Gastrocnemius medialis (tissue), 4 donors: Measurements from ENCODE around the gene PWWP2B. TPM values are rescaled to one million over a fixed set of nuclear protein-coding genes. Genes with fewer than 3 reads are reported as not detected.

Experiments used
- ATAC-seq, 2 donors: fragments of 150-250 bp; one replicate each; pipeline ENCODE4 v1.9.1; 2016
- DNase-seq, 2 donors: peaks; one replicate each; pipeline ENCODE4 v3.0.0-alpha.2; 2019
- H3K27ac ChIP-seq, 4 donors: fragments of 200-600 bp; sonication (generic); 1 replicate in 1 of 4; 2 replicates in 3 of 4; pipeline ENCODE4 v1.5.1; 2016 to 2018; ENCODE audit warnings: mild to moderate bottlenecking in 2 of 4, moderate library complexity in 1 of 4
- H3K27me3 ChIP-seq, 3 donors: fragments of 200-600 bp; sonication (generic) in 2 of 3; 1 replicate in 1 of 3; 2 replicates in 2 of 3; pipeline versions ENCODE4 v1.5.1 to v1.6.0; 2016 to 2019; ENCODE audit warnings: mild to moderate bottlenecking in 1 of 3, moderate library complexity in 1 of 3
- H3K36me3 ChIP-seq, 2 donors: fragments of 200-600 bp; sonication (generic) in 1 of 2; one replicate each; pipeline ENCODE4 v1.5.1; 2017 to 2018
- H3K4me1 ChIP-seq, 2 donors: fragments of 200-600 bp; sonication (generic) in 1 of 2; one replicate each; pipeline ENCODE4 v1.5.1; 2016 to 2017; ENCODE audit warnings: mild to moderate bottlenecking in 2 of 2
- H3K4me3 ChIP-seq, 4 donors: fragments of 200-600 bp; sonication (generic) in 3 of 4; 1 replicate in 1 of 4; 2 replicates in 3 of 4; pipeline ENCODE4 v1.5.1; 2016 to 2019; ENCODE audit warnings: mild to moderate bottlenecking in 2 of 4
- H3K9me3 ChIP-seq, 3 donors: fragments of 200-600 bp; sonication (generic) in 2 of 3; 1 replicate in 1 of 3; 2 replicates in 2 of 3; pipeline ENCODE4 v1.5.1; 2016 to 2019
- POLR2A ChIP-seq, 2 donors: fragments of 450-650 bp; IDR thresholded peaks; one replicate each; pipeline ENCODE4 v1.6.1; 2017; ENCODE audit warnings: antibody characterized with exemption in 2 of 2, mild to moderate bottlenecking in 2 of 2, moderate library complexity in 2 of 2
- in situ Hi-C, 4 donors: fragments of 200-750 bp; cut with MboI; loops; one replicate each; pipeline versions ENCODE4 v1.15.0 to v1.8.0; 2017; ENCODE audit warnings: low sequenced_read_pairs in 4 of 4
- intact Hi-C: fragments of 100-400 bp; cut with DNase I; formaldehyde crosslinking; loops from one replicate; pipeline ENCODE4 v1.15.1; 2023; ENCODE audit warnings: low total_unique reads
- total RNA-seq, 4 donors: library from RNA; depleted of rRNA; stranded (reverse); fragments of >200 nt; gene quantifications; one replicate each; pipeline versions ENCODE4 v1.1.0 to v1.2.3, GENCODE V29; 2016
- TF ChIP-seq, protein P1 (sequence below), 5 experiments: fragments of 450-650 bp in 3 of 5; fragments of 200-600 bp in 2 of 5; sonication (generic) in 2 of 5; IDR thresholded peaks in 4 of 5; conservative IDR thresholded peaks in 1 of 5; 1 replicate in 4 of 5; 2 replicates in 1 of 5; pipeline ENCODE4 v1.5.1; 2016 to 2019; ENCODE audit warnings: antibody characterized with exemption in 5 of 5, mild to moderate bottlenecking in 3 of 5, moderate library complexity in 3 of 5

Gene PWWP2B
- total RNA-seq, 4 donors from 2014 or later: 22.7 to 30.9 (median 24.4) TPM

DNA sequence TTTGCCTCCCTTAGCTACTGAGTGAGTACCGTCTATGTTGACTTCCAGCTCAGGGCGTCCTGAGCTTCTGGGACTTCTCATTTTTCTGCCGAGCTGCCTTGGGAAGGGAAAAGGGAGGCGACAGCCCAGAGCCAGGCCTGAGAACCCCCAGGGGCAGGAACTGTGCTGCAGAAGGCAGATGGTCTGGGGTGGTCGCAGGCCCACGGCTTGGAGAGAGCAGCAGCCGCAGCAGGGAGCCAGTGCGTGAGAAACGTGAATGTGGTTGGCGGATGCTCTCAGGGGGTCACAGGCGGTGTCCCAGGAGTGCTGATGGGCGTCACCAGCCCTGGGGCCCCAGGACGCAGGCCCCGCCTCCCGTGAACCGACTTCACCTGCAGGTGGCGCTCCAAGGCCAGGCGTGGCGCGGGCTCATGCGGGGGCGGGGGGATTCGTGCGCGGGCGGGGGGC is 9.2 kb upstream of the PWWP2B start:
- Histone ChIP-seq H3K4me1 (peaks cover 0 to 10% of the 10 kb centered on the region in 2 donors), H3K27ac (peak overlapping the region in 2 of 4 donors; percentile 26 to 57), H3K36me3 (no peaks in the 10 kb centered on the region), H3K27me3 (no peaks in the 10 kb centered on the region), H3K9me3 (no peaks in the 10 kb centered on the region), H3K4me3 (no peak overlapping the region)
- ATAC-seq: peak in 1 of 2 donors; percentile 45
- TF ChIP-seq, protein P1, sequence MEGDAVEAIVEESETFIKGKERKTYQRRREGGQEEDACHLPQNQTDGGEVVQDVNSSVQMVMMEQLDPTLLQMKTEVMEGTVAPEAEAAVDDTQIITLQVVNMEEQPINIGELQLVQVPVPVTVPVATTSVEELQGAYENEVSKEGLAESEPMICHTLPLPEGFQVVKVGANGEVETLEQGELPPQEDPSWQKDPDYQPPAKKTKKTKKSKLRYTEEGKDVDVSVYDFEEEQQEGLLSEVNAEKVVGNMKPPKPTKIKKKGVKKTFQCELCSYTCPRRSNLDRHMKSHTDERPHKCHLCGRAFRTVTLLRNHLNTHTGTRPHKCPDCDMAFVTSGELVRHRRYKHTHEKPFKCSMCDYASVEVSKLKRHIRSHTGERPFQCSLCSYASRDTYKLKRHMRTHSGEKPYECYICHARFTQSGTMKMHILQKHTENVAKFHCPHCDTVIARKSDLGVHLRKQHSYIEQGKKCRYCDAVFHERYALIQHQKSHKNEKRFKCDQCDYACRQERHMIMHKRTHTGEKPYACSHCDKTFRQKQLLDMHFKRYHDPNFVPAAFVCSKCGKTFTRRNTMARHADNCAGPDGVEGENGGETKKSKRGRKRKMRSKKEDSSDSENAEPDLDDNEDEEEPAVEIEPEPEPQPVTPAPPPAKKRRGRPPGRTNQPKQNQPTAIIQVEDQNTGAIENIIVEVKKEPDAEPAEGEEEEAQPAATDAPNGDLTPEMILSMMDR (IDR thresholded peaks at IDR 0.05 in 4 of 5, conservative IDR thresholded peaks at IDR 0.05 in 1 of 5): peak; percentile 48 to 81 (median 74)
- TF ChIP-seq POLR2A (IDR thresholded peaks at IDR 0.05): no peak
- intact Hi-C loops: loop anchor here (1.0 kb wide), 1 partner anchor 66 kb away; no protein-coding TSS in a partner anchor
- peak in 1 of 2 donors; percentile 48 for DNase-seq
- in situ Hi-C loops: loop anchor here (5.0 to 25.0 kb wide), 3 partner anchors 65 to 250 kb away; partner anchors contain the start of gene INPP5A (in 1 of the 4)

DNA sequence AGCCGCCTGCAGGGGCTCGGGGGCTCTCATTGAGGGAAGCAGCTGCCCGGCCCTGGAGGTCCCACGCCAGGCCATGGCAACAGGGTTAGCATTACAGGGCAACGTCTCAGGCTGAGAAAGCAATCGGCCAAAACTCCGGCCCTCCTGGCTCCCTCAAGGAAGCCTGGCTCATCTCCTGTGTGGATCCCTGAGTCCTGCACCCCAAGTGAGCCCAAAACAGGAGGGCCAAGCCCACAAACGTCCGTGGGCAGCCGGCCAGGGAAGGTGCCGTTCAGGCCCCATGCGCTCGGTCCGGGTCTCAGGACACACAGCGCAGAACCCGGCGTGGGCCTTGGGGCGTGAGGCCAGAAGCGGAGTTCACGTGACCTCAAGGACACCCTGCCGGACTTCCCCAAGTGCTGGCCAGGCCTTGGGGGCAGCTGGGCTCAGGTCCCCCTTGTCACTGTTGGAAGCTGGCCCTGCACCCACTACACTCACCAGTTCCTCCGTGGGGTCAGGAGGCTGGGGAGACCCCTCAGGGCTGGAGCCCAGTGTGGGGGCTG is 8.0 kb upstream of the PWWP2B start:
- DNase-seq: peak in 1 of 2 donors; percentile 41
- intact Hi-C loops: loop anchor here (1.0 kb wide), 1 partner anchor 64 kb away; no protein-coding TSS in a partner anchor
- peak; percentile 16 to 43 for ATAC-seq

DNA sequence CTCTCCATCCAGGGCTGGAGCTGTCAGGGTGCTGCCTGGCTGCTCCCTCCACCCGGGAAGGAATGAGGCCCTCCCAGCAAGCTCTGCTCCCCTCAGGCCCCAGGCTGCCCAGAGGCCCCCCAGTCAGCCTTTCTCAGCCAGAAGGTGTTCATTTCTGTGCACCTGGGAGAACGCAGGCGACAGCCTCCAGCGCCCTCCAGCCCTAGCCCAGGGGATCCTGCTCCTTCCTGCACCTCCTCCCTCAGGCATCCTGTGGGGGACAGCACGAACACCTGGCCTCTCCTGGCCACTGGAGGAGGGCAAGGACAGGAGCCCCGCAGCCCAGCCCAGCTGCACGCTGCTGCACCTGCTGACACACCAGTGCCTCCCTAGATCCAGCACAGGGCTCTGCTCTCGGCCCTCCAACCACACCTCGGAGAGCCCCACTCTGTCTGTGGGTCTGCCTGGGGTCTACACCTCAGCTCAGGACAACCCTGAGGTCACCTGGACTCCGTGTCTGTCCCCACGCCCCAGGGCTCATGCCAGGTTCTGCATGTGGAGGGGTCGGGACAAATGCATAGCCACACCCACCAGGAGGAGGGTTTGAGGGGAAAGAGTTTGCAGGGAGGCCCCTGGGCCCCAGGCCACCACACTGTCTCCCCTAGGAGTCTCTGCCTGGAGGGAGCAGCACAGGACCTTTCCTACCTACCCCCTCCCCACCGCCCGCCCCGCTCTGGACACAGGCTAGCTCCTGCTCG is 7.4 kb upstream of the PWWP2B start:
- Histone ChIP-seq H3K27me3 (no peaks in the 10 kb centered on the region), H3K36me3 (no peaks in the 10 kb centered on the region), H3K4me1 (peaks cover 0 to 10% of the 10 kb centered on the region in 2 donors), H3K27ac (no peak overlapping the region), H3K4me3 (no peak overlapping the region), H3K9me3 (no peaks in the 10 kb centered on the region)
- in situ Hi-C loops (loop anchor here (5.0 to 25.0 kb wide), 4 partner anchors 53 to 248 kb away; partner anchors contain the start of gene INPP5A (in 1 of the 4)), intact Hi-C loops (loop anchor here (10.0 kb wide), 1 partner anchor 185 kb away; no protein-coding TSS in a partner anchor)
- TF ChIP-seq, protein P1 (IDR thresholded peaks at IDR 0.05 in 4 of 5, conservative IDR thresholded peaks at IDR 0.05 in 1 of 5): no peak
- TF ChIP-seq POLR2A (IDR thresholded peaks at IDR 0.05): no peak
- DNase-seq (peak in 1 of 2 donors; percentile 11), ATAC-seq (no peak)

More for the DNA sequence above, 8.0 kb upstream of the PWWP2B start:
- Histone ChIP-seq H3K4me1 (peaks cover 0 to 10% of the 10 kb centered on the region in 2 donors), H3K27ac (no peak overlapping the region), H3K4me3 (peak overlapping the region in 2 of 4 donors; percentile 22 to 41), H3K27me3 (no peaks in the 10 kb centered on the region), H3K36me3 (no peaks in the 10 kb centered on the region), H3K9me3 (no peaks in the 10 kb centered on the region)
- in situ Hi-C loops: loop anchor here (5.0 to 25.0 kb wide), 3 partner anchors 63 to 248 kb away; partner anchors contain the start of gene INPP5A (in 1 of the 4)
- TF ChIP-seq, protein P1 (IDR thresholded peaks at IDR 0.05 in 4 of 5, conservative IDR thresholded peaks at IDR 0.05 in 1 of 5): no peak
- TF ChIP-seq POLR2A (IDR thresholded peaks at IDR 0.05): no peak

DNA sequence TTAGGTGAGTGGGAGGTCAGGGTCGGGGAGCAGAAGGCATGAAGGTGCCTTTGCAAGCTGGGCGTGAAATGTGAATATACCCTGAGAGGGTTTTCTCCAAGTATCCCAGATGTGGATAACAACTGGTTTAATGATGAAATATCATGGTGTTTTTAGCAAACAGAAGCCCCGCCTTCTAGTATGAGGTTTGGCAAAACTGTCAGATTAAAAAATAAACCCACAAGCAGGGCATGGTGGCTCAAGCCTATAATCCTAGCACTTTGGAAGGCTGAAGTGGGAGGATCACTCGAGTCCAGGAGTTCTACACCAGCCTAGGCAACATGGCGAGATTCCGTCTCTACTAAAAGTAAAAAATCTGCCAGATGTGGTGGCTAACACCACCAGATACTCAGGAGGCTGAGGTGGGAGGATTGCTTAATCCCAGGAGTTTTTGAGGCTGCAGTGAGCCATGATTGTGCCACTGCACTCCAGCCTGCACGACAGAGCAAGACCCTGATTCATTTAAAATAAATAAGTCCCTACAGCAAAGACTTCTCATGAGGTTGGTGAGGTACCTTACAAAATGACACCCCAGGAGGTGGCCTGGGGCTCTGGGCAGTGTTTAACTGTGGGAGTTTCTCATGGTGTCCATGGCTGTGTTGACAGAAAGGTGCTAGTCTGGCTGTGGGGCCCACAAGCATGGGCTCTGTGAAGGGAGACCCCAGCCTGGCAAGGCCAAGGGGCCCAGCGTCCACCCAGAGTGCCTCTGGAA is 6.7 kb upstream of the PWWP2B start:
- H3K4me3 ChIP-seq: no peak overlapping the region
- DNase-seq (peak in 1 of 2 donors; percentile 5), ATAC-seq (no peak)
- intact Hi-C loops (loop anchor here (10.0 kb wide), 1 partner anchor 184 kb away; no protein-coding TSS in a partner anchor), in situ Hi-C loops (loop anchor here in 3 of 4 donors (5.0 to 25.0 kb wide), 3 partner anchors 52 to 247 kb away; partner anchors contain the start of gene INPP5A (in 1 of the 3))
- TF ChIP-seq, protein P1 (IDR thresholded peaks at IDR 0.05 in 4 of 5, conservative IDR thresholded peaks at IDR 0.05 in 1 of 5): no peak
- no peak for TF ChIP-seq POLR2A (IDR thresholded peaks at IDR 0.05)
- H3K9me3 ChIP-seq: no peaks in the 10 kb centered on the region
- peaks cover 1 to 12% of the 10 kb centered on the region in 2 donors for H3K4me1 ChIP-seq
- no peaks in the 10 kb centered on the region for H3K27me3 ChIP-seq
- no peaks in the 10 kb centered on the region for H3K36me3 ChIP-seq
- no peak overlapping the region for H3K27ac ChIP-seq
